PC-9 (cell line): Measurements from ENCODE around the gene UBE2G1.

ENCODE experiments used
- EZH2 ChIP-seq: fragments of 200-600 bp; sonication (generic); IDR thresholded peaks from 2 replicates; pipeline ENCODE4 v1.8.0; 2017; ENCODE audit warnings: antibody characterized with exemption, low read depth
- TF ChIP-seq, protein P1 (sequence below): fragments of 200-600 bp; sonication (generic); conservative IDR thresholded peaks from 2 replicates; pipeline ENCODE4 v1.6.1; 2017; ENCODE audit warnings: mixed run types, antibody characterized with exemption, mild to moderate bottlenecking, moderate library complexity

DNA sequence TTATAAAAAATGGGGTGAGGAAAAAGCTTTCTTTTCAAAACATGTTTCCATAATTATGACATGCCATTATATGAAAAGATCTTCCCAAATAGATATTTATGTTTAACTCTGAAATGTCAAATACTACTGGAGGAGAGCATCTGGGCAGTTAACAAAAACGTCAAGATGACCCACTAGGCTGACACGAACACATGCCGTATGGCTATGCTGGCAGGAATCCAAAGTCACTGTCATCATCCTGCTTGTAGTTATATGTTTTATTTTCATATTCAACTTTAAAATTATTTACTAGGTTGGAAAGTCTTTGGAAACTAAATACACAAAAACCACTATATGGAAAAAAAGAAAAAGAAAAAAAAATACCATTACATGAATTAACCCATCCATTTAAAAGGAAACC is 130.0 kb downstream of the UBE2G1 start:
- TF ChIP-seq, protein P1, sequence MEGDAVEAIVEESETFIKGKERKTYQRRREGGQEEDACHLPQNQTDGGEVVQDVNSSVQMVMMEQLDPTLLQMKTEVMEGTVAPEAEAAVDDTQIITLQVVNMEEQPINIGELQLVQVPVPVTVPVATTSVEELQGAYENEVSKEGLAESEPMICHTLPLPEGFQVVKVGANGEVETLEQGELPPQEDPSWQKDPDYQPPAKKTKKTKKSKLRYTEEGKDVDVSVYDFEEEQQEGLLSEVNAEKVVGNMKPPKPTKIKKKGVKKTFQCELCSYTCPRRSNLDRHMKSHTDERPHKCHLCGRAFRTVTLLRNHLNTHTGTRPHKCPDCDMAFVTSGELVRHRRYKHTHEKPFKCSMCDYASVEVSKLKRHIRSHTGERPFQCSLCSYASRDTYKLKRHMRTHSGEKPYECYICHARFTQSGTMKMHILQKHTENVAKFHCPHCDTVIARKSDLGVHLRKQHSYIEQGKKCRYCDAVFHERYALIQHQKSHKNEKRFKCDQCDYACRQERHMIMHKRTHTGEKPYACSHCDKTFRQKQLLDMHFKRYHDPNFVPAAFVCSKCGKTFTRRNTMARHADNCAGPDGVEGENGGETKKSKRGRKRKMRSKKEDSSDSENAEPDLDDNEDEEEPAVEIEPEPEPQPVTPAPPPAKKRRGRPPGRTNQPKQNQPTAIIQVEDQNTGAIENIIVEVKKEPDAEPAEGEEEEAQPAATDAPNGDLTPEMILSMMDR, result no peak
- TF ChIP-seq EZH2, result no peak
